ENCODE measurements around the gene C1QTNF8. TPM values are rescaled to one million over a fixed set of nuclear protein-coding genes. Genes with fewer than 3 reads are reported as not detected.

C1QTNF8 gene, protein sequence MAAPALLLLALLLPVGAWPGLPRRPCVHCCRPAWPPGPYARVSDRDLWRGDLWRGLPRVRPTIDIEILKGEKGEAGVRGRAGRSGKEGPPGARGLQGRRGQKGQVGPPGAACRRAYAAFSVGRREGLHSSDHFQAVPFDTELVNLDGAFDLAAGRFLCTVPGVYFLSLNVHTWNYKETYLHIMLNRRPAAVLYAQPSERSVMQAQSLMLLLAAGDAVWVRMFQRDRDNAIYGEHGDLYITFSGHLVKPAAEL
- polyA plus RNA-seq: not detected

DNA sequence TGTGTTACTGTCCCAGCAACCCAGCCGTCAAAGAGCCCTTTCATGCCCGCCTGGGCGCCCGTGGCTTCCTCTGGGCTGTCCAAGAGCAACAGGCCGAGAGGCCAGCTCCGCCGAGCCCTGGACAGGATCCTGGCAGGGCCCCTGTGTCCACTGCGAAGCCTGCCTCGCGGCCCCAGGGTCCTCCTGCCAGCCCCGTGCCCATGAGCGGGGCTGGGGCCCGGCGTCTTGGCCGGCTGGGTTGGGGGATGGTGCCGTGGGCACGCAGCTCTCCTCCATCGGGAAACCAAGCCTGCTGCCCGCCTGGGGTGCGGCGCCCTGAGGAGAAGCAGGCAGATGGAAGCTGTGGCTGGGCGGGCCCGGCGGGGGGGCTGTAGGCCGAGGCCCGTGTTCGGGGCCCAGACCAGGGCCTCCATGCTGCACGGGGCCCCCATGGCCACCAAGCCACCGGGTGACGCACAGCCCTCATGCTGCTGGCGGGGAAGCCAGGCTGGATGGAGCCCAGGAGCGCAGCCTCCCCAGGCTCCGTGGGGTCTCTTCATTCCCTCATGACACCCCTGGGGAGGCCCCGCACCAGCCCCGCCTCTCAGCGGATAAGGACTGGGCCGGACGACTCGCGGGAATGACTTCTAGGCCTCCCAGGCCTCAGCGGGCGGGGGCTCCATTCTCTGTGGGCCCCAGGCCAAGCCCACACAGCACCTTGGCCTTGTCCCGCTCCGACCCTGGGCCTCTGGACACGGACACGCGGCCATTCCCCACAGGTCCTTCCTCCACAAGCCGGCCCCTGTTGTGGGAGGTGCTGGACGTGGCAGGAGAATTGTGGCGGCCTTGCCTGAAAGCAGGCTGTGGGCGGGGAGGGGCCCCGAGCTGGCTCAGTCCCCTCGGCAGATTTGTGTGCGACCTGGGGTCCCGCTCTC, at the start of gene C1QTNF8:
C1QTNF8 (minus strand) TSS at position 76 of the 914 bp plus-strand sequence. CDS start 1,322 bp downstream, outside the sequence.
- Mint-ChIP-seq H3K4me1 (no peaks in the 10 kb centered on the region), H3K36me3 (no peaks in the 10 kb centered on the region), H3K4me3 (no peak within 1 kb of the TSS), H3K9me3 (peaks cover 0 to 2% (median 0%) of the 10 kb centered on the region in 3 donors), H3K27me3 (peaks cover 7% of the 10 kb centered on the region), H3K27ac (no peak within 1 kb of the TSS)

GRCh38 chr16:1145383-1146100, 49.5 kb upstream of the C1QTNF8 start:
- Mint-ChIP-seq H3K36me3 (no peaks in the 10 kb centered on the region), H3K9me3 (peaks cover 0 to 1% (median 0%) of the 10 kb centered on the region in 3 donors), H3K27ac (no peak overlapping the region), H3K4me1 (no peaks in the 10 kb centered on the region), H3K27me3 (peaks cover 2% of the 10 kb centered on the region), H3K4me3 (no peak overlapping the region)

DNA sequence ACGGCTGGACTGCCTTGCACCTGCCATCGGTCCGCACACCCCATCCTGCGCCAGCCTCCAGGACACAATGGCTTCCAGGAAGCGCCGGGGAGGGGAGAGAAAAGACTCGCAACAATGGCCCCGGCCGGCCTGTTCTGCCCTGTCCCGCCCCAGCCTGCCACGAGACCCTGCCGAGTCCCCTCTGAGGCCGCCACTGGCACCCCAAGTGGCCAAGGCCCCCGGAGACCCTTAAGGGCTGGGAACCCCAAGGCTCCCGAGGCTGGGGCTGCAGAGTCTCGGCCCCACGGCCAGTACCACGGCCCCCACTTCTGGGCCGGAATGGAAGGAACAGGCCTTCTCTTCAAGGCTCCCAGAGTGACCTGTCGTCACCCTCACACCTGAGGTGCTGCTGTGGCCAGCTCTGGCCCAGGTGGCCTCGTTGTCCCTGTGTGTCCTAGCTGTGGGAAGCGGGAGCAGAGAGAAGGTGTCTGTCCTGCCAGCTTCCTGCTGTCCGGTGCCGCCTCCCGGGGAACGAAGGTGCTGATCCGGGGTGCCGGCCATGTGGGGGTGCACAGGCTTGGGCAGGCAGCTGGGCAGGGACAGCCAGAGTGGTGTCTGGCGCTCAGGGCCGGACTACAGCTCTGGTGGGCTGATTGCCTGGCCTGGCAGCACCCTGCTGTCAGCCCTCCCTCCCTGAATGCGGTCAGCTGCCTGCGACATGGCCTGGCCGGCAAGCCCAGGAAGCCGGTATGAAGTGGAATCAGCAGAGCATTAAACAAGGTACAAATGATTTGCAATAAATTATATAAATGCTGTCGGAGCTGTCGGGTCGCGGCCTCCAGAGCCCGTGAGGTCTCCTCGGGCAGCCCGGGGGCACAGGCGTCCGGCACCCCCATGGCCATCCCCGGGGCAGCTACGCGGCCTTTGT, 48.7 kb upstream of the C1QTNF8 start:
- Mint-ChIP-seq H3K27ac (no peak overlapping the region), H3K4me3 (no peak overlapping the region), H3K36me3 (no peaks in the 10 kb centered on the region), H3K9me3 (peaks cover 0 to 1% (median 0%) of the 10 kb centered on the region in 3 donors), H3K27me3 (peaks cover 9% of the 10 kb centered on the region), H3K4me1 (peaks cover 0 to 3% (median 0%) of the 10 kb centered on the region in 3 donors)

DNA sequence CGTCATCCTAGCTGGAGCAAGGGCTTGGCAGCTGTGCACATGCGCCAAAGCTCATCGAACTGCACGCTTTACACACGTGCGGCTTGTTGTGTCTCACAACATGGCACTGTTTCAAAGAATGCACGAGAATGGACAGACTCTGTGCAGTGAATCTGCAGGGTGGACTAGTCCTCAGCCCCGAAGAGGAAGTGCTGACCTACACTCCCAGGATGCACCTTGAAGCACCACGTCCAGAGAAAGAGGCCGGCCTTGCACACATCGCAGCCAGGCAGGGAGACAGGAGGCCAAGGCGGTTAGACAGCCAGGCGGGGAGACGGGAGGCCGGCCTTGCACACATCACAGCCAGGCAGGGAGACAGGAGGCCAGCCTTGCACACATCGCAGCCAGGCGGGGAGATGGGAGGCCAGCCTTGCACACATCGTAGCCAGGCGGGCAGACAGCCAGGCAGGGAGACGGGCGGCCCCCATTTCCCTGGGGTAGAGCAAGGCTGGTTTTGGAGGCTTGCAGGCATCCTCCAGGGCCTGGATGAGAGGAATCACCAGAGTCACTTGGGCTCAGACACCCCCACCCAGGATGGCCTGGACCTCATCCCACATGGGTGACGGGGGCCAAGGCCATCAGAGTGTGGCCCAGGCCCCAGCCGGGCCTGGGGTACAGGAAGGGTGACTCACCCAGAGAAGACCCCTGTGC, 47.9 kb upstream of the C1QTNF8 start:
- H3K4me3 Mint-ChIP-seq: no peak overlapping the region
- H3K4me1 Mint-ChIP-seq: peaks cover 0 to 3% (median 0%) of the 10 kb centered on the region in 3 donors
- H3K27ac Mint-ChIP-seq: no peak overlapping the region
- no peaks in the 10 kb centered on the region for H3K36me3 Mint-ChIP-seq
- H3K27me3 Mint-ChIP-seq: peaks cover 9% of the 10 kb centered on the region
- H3K9me3 Mint-ChIP-seq: peaks cover 0 to 1% (median under 1%) of the 10 kb centered on the region in 3 donors

DNA sequence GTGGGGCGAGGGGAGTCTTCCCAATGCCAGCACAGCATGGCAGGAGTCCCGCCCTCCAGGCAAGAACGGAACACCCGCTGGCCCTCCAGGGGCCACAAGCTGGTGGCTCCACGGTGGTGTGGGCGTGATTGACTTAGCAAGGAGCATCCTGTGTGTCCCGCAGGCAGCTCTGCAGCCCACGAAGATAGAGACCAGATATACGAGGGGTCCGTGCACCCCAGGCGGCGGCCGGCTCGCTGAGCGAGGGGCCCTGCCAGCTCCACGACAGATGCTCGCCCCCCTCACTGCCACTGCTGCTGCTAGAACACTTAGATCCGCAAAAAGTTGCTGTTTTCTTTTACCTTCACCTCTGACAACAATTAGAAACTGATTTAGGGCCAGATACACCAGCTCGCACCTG, 46.9 kb upstream of the C1QTNF8 start:
- Mint-ChIP-seq H3K4me1 (peaks cover 0 to 3% (median 0%) of the 10 kb centered on the region in 3 donors), H3K9me3 (peaks cover 0 to 3% (median 1%) of the 10 kb centered on the region in 3 donors), H3K36me3 (no peaks in the 10 kb centered on the region), H3K27ac (no peak overlapping the region), H3K27me3 (peaks cover 9% of the 10 kb centered on the region), H3K4me3 (no peak overlapping the region)

- no peak overlapping the region for H3K27ac Mint-ChIP-seq
- H3K27me3 Mint-ChIP-seq: peaks cover 9% of the 10 kb centered on the region
- peaks cover 0 to 5% (median 0%) of the 10 kb centered on the region in 3 donors for H3K9me3 Mint-ChIP-seq
- H3K4me1 Mint-ChIP-seq: peaks cover 0 to 3% (median 0%) of the 10 kb centered on the region in 3 donors
- H3K36me3 Mint-ChIP-seq: no peaks in the 10 kb centered on the region
- no peak overlapping the region for H3K4me3 Mint-ChIP-seq
Measured at GRCh38 chr16:1141716-1142115, 45.7 kb upstream of the C1QTNF8 start.

DNA sequence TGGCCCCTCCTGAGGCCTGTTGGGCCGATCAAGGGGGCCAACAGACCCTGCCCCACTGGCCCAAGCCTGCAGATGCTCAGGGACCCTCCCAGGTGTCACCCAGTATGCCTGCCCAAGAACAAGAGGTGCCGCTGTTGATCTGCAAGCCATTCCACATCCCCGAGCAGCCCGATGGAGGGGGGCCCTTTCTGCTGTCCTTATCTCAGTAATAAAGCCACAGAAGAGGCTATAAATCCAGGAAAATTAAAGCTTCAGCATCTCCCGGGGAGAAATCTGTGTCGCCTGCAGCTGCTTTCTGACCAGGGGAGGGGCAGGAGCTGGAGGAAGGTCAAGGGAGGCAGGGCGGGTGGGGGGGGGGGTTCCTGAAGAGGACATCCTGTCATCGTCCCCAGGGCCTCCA, 45.1 kb upstream of the C1QTNF8 start:
- H3K27me3 Mint-ChIP-seq: peaks cover 9% of the 10 kb centered on the region
- H3K9me3 Mint-ChIP-seq: peaks cover 0 to 5% (median 0%) of the 10 kb centered on the region in 3 donors
- H3K4me1 Mint-ChIP-seq: peaks cover 0 to 3% (median 0%) of the 10 kb centered on the region in 3 donors
- no peak overlapping the region for H3K4me3 Mint-ChIP-seq
- no peak overlapping the region for H3K27ac Mint-ChIP-seq
- no peaks in the 10 kb centered on the region for H3K36me3 Mint-ChIP-seq

DNA sequence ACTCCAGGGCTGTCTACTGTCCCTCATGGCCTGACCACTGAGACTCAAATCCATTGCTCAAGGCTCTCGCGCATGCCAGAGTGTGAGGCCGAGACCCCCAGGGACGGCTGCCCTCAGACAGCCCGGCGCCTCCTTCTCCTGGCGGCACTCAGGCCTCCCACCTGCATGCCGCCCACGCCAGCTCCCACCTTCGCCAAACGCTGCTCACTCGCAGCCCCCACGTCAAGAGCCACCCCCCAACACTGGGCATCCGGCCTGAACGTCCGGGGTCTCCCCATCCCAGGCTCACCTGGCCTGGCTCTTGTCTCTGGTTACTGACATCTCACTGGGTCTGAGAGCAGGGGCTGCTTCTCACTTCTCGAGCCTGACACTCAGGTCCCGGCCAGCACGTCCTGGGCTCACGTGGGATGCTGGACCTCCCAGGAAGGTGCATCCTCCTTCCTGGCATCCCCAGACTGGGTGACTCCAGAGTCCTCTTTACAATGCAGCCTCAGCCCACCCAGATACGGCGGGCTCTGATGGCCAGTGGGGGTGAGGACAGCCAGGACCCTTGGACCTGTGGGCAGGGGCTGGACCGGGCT, 44.6 kb upstream of the C1QTNF8 start:
- no peak overlapping the region for H3K4me3 Mint-ChIP-seq
- peaks cover 9% of the 10 kb centered on the region for H3K27me3 Mint-ChIP-seq
- no peaks in the 10 kb centered on the region for H3K36me3 Mint-ChIP-seq
- H3K4me1 Mint-ChIP-seq: peaks cover 0 to 3% (median 0%) of the 10 kb centered on the region in 3 donors
- H3K27ac Mint-ChIP-seq: no peak overlapping the region
- H3K9me3 Mint-ChIP-seq: peaks cover 0 to 5% (median 0%) of the 10 kb centered on the region in 3 donors

DNA sequence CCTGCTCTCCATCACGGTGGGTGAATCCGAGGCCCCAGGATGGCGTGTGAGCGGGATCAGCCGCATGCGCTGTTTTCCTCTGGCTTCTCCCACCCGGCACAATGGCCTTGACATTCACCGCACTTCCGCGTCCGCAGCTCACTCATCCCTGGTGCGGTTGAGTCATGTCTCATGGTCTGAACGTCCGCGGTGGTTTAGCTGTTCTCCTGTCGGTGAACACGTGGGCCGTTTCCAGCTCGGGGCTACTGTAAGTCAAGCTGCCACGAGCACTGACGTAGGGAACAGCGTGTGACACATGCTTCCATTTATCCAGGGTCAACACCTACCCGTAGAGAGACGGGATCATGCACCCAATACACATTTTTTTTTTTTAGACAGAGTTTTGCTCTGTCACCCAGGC, 41.6 kb upstream of the C1QTNF8 start:
- H3K9me3 Mint-ChIP-seq: peaks cover 0 to 5% (median 0%) of the 10 kb centered on the region in 3 donors
- H3K27me3 Mint-ChIP-seq: peaks cover 9% of the 10 kb centered on the region
- H3K4me1 Mint-ChIP-seq: peaks cover 0 to 3% (median 0%) of the 10 kb centered on the region in 3 donors
- H3K27ac Mint-ChIP-seq: no peak overlapping the region
- H3K36me3 Mint-ChIP-seq: no peaks in the 10 kb centered on the region
- no peak overlapping the region for H3K4me3 Mint-ChIP-seq

DNA sequence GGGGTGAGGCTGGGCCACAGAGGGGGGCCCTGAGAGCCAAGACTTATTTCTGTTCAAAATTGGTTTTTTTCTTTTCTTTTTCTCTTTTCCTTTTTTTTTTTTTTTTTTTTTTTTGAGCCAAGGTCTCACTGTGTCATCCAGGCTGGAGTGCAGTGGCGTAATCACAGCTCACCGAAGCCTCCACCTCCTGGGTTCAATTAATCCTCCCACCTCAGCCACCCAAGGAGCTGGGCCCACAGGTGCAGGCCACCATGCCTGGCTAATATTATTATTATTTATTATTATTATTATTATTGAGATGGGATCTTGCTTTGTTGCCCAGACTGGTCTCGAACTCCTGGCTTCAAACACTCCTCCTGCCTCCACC, 39.4 kb upstream of the C1QTNF8 start:
- Mint-ChIP-seq H3K9me3 (peaks cover 0 to 5% (median 0%) of the 10 kb centered on the region in 3 donors), H3K27me3 (peaks cover 8% of the 10 kb centered on the region), H3K27ac (peak overlapping the region in 1 of 3 donors; percentile 13), H3K4me3 (no peak overlapping the region), H3K4me1 (peaks cover 0 to 3% (median 0%) of the 10 kb centered on the region in 3 donors), H3K36me3 (no peaks in the 10 kb centered on the region)

- peaks cover 3% of the 10 kb centered on the region for H3K27me3 Mint-ChIP-seq
Measured at GRCh38 chr16:1134776-1135458, 38.9 kb upstream of the C1QTNF8 start.

GRCh38 chr16:1133810-1134520, 37.9 kb upstream of the C1QTNF8 start:
- H3K36me3 Mint-ChIP-seq: no peaks in the 10 kb centered on the region
- peaks cover 0 to 5% (median 0%) of the 10 kb centered on the region in 3 donors for H3K9me3 Mint-ChIP-seq
- no peak overlapping the region for H3K27ac Mint-ChIP-seq
- no peaks in the 10 kb centered on the region for H3K4me1 Mint-ChIP-seq
- no peak overlapping the region for H3K4me3 Mint-ChIP-seq
- H3K27me3 Mint-ChIP-seq: peaks cover 2% of the 10 kb centered on the region

More at GRCh38 chr16:1134776-1135458, 38.9 kb upstream of the C1QTNF8 start:
- H3K4me1 Mint-ChIP-seq: no peaks in the 10 kb centered on the region
- no peaks in the 10 kb centered on the region for H3K36me3 Mint-ChIP-seq
- peaks cover 0 to 5% (median 0%) of the 10 kb centered on the region in 3 donors for H3K9me3 Mint-ChIP-seq
- H3K27ac Mint-ChIP-seq: peak overlapping the region in 1 of 3 donors; percentile 13
- H3K4me3 Mint-ChIP-seq: no peak overlapping the region
